ENCODE data around the gene PIH1D1.

DNA sequence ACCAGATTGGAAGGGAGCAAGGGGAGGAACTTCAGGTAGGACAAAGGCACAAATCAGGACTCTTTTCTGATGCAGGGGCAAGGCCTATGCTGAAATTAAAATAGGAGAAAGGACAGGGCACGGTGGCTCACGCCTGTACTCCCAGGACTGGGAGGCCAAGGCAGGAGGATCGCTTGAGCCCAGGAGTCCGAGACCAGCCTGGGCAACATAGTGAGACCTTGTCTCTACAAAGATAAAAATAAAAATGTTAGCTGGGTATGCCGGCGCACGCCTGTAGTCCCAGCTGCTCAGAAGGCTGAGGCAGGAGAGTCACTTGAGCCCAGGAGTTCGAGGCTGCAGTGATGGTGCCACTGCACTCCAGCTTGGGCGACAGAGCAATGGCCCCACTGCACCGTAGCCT is 15.9 kb downstream of the PIH1D1 start:
- no peak for TF ChIP-seq EZH2phosphoT487 (IDR thresholded peaks at IDR 0.05)
- TF ChIP-seq, protein P1, sequence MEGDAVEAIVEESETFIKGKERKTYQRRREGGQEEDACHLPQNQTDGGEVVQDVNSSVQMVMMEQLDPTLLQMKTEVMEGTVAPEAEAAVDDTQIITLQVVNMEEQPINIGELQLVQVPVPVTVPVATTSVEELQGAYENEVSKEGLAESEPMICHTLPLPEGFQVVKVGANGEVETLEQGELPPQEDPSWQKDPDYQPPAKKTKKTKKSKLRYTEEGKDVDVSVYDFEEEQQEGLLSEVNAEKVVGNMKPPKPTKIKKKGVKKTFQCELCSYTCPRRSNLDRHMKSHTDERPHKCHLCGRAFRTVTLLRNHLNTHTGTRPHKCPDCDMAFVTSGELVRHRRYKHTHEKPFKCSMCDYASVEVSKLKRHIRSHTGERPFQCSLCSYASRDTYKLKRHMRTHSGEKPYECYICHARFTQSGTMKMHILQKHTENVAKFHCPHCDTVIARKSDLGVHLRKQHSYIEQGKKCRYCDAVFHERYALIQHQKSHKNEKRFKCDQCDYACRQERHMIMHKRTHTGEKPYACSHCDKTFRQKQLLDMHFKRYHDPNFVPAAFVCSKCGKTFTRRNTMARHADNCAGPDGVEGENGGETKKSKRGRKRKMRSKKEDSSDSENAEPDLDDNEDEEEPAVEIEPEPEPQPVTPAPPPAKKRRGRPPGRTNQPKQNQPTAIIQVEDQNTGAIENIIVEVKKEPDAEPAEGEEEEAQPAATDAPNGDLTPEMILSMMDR (IDR thresholded peaks at IDR 0.05) = no peak
- TF ChIP-seq EZH2 (IDR thresholded peaks at IDR 0.05) = no peak
